Fibroblast of the aortic adventitia (primary cell): ENCODE data around the gene FOXM1. TPM values are rescaled to one million over a fixed set of nuclear protein-coding genes. Genes with fewer than 3 reads are reported as not detected.
A peak's percentile ranks its signal among the peaks of the same experiment; 100 is the strongest.

ENCODE experiments used
- DNase-seq: peaks from one replicate; pipeline ENCODE4 v3.0.0-alpha.2; 2010; ENCODE audit warnings: low read depth
- H3K4me3 ChIP-seq: 2 replicates; pipeline ENCODE4 v1.5.1; 2011; ENCODE audit warnings: low read depth, mild to moderate bottlenecking, control low read depth, low read length, moderate library complexity
- CTCF ChIP-seq: IDR thresholded peaks from 2 replicates; pipeline ENCODE4 v1.5.1; 2011; ENCODE audit warnings: mild to moderate bottlenecking, low read length, control low read depth, inconsistent platforms; ENCODE audit not compliant: insufficient read depth
- total RNA-seq: library from RNA; depleted of rRNA; stranded (reverse); fragments of >200 nt; gene quantifications from 2 replicates; pipeline ENCODE4 v1.2.3, GENCODE V29; 2012; ENCODE audit warnings: low replicate concordance

Gene FOXM1
- total RNA-seq, 1 donor: 19.3 TPM

GRCh38 chr12:2912216-2912575, 35.2 kb upstream of the FOXM1 start:
- no peak overlapping the region for H3K4me3 ChIP-seq
- no peak for DNase-seq
- TF ChIP-seq CTCF: no peak

GRCh38 chr12:2904260-2904659, 27.3 kb upstream of the FOXM1 start:
- TF ChIP-seq CTCF: no peak
- H3K4me3 ChIP-seq: no peak overlapping the region
- DNase-seq: no peak

GRCh38 chr12:2902272-2902880, 25.4 kb upstream of the FOXM1 start:
- peak; percentile 74 for DNase-seq
- H3K4me3 ChIP-seq: no peak overlapping the region
- TF ChIP-seq CTCF: no peak

GRCh38 chr12:2900642-2901041, 23.7 kb upstream of the FOXM1 start:
- no peak overlapping the region for H3K4me3 ChIP-seq
- no peak for TF ChIP-seq CTCF
- DNase-seq: no peak

- no peak overlapping the region for H3K4me3 ChIP-seq
- DNase-seq: no peak
- no peak for TF ChIP-seq CTCF
Measured at GRCh38 chr12:2897418-2897817, 20.4 kb upstream of the FOXM1 start.

- TF ChIP-seq CTCF: no peak
- H3K4me3 ChIP-seq: no peak overlapping the region
- peak; percentile 12 for DNase-seq
Measured at GRCh38 chr12:2895511-2895910, 18.5 kb upstream of the FOXM1 start.

GRCh38 chr12:2895051-2895451, 18.1 kb upstream of the FOXM1 start:
- DNase-seq: peak; percentile 48

More at GRCh38 chr12:2895051-2895451, 18.1 kb upstream of the FOXM1 start:
- no peak overlapping the region for H3K4me3 ChIP-seq
- TF ChIP-seq CTCF: no peak
